ENCODE data around the gene LRRC71.

Gene LRRC71

GRCh38 chr1:156920233-156921052 is at the start of gene LRRC71:
Gene LRRC71 (plus strand): TSS chr1:156920632. CDS start chr1:156920804, 172 bp downstream.
- peak; percentile 48 for DNase-seq

DNA sequence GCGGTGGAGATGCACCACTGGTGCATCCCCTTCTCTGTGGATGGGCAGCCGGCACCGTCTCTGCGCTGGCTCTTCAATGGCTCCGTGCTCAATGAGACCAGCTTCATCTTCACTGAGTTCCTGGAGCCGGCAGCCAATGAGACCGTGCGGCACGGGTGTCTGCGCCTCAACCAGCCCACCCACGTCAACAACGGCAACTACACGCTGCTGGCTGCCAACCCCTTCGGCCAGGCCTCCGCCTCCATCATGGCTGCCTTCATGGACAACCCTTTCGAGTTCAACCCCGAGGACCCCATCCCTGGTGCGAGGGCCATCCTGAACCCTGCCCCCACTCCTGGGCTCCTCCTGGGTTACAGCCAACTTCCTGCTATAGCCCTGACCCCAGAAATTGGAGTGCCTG is 46.8 kb upstream of the LRRC71 start:
- DNase-seq: no peak

- no peak for DNase-seq
Observed at GRCh38 chr1:156874142-156874541, 46.3 kb upstream of the LRRC71 start.

DNA sequence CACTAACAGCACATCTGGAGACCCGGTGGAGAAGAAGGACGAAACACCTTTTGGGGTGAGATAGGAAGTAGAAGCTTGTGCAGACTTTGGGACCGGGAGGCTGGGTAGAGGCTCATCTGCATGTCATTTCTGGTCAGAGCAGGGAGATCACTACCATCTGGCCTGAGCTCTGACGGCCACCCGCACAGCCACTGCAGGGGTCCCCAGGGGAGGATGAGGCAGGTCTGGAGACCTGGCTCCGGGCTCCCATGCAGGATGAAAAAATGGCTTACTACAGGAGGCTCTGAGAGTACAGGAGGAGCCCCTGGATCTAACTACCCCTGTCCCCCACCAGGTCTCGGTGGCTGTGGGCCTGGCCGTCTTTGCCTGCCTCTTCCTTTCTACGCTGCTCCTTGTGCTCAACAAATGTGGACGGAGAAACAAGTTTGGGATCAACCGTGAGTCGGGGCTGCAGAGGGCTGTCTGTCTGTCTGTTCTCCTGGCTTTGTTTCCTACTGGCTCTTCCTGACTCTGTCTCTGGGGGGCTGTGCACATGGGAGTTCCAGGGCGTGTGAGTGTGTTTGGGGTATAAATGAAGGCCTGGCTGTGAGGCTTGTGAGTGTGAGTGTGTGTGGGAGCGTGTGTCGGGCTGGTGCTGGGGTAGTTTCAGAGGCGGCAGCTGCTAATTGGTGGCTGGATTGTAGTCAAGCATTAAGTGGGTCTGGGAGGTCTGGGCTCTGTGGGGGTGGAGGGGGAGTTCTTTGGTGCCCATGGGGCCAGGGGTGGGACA is 45.7 kb upstream of the LRRC71 start:
- no peak for DNase-seq

DNA sequence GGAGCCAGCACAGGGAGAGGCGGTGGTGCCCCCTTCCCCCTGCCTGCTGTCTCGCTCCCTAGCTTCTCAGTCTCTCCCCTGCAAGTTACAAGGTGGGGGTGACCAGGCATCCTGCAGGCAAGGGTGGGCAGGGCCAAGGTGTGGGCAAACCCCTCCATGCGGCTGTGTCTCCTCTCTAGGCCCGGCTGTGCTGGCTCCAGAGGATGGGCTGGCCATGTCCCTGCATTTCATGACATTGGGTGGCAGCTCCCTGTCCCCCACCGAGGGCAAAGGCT is 45.2 kb upstream of the LRRC71 start:
- DNase-seq: no peak

DNA sequence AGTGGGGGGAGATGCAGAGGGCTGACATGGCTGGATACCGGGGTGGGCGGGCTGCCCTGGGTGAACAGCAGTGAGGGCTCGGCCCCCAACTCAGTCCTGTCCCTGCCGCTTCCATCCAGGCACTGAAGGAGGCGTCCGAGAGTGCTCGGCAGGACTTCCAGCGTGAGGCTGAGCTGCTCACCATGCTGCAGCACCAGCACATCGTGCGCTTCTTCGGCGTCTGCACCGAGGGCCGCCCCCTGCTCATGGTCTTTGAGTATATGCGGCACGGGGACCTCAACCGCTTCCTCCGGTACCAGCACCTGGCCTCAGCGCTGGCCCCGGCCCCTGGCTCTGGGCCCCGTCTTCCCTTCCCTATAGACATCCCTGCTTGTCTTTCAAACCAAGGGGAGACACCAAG is 44.2 kb upstream of the LRRC71 start:
- no peak for DNase-seq

DNA sequence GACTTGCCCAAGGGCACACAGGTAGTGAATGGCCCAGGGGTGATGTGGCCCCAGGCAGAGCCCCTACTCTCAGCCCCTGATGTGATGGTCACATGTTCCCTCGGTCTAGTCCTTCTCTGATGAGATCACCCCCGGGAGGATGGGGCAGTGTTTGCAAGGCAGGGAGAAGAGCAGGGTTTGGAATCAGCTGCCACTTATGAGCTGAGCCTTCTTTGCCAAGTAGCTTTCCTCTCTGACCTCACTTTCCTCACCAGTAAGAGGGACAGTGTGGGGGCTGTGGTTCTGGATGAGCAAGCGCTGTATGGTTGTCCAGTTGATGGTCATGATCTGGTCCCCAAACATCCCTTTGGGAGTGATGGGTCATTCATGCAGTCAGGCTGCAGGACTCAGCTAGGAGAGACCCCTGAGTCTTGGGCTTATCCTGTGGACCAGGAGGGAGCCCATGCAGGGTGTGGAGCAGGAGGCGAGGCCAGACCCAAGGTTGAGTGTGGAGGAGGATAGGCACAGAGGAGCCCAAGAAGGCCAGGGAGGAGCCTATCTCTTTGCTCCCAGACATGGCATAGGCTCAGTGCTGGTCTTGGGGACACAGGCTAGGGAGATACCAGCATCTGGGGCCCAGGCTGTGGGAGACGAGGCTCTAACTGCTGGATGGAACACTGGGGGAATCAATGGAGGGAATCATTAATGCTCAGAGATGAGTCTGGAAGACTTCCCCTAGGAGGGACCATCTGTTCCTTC is 42.8 kb upstream of the LRRC71 start:
- DNase-seq: no peak

DNA sequence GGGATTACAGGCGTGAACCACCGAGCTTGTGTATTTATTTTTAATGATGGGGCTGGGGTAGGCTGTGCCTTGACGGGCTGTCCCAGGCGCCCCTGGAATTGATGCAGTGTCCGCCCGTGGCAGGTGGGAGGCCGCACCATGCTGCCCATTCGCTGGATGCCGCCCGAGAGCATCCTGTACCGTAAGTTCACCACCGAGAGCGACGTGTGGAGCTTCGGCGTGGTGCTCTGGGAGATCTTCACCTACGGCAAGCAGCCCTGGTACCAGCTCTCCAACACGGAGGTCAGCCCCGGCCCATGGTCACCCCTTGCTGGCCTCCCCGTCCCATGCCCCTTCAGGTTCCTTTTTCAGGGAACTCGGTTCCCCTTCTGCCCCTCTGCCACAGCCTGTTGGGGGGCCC is 40.6 kb upstream of the LRRC71 start:
- DNase-seq: no peak

GRCh38 chr1:156880473-156880872 is 40.0 kb upstream of the LRRC71 start:
- DNase-seq: no peak

GRCh38 chr1:156881101-156881500 is 39.3 kb upstream of the LRRC71 start:
- no peak for DNase-seq

DNA sequence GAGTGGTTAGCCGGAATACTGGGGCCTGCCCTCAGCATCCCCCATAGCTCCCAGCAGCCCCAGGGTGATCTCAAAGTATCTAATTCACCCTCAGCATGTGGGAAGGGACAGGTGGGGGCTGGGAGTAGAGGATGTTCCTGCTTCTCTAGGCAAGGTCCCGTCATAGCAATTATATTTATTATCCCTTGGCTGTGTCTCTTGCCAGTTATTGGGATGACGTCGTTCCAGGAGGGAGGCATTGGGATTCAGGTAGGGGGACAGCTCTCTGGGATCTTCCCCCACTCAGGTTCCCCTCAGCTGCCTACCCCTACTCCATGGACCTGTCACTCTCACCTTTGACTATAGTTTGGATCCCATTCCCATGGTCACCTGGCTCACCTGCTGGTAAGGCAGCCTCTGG is 38.8 kb upstream of the LRRC71 start:
- DNase-seq: no peak

DNA sequence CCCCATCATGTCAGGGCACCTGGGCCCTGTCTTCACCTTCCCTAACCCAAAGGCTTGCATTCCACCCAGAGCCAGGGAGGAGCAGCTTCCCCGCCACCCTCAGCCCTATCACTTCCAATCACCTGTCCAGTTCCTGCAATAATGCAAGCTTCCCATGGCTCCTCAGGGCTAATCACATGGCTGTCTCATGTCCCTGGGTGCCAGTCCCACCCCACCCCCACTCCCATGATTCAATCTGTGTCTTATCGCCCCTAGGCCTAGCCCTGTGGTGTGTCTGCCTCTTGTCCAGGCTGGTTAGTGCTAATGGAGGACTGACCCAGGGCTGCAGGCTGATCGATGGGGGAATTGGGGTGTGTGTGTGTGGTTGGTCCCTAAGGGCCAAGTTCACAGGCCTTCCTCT is 37.9 kb upstream of the LRRC71 start:
- DNase-seq: no peak

DNA sequence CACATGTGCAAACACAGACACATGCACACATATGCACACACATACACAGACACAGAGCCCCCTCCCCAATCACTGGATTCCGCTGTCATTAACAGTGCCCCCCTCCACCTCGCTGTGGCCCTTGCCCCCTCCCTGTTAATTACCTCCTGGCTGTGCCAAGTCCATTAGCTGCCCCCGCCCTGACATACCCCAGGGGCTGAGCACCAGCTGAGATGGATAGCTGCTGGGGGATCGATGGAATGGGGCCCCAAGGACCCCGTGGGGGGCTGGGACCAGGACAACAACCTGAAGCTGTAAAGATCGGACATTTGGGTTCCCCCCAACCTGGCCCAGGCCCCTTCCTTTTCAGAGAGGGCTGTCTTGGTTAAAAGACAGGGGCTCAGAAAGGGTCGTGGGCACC is 36.5 kb upstream of the LRRC71 start:
- DNase-seq: no peak

GRCh38 chr1:156884560-156885184 is 35.8 kb upstream of the LRRC71 start:
- no peak for DNase-seq

DNA sequence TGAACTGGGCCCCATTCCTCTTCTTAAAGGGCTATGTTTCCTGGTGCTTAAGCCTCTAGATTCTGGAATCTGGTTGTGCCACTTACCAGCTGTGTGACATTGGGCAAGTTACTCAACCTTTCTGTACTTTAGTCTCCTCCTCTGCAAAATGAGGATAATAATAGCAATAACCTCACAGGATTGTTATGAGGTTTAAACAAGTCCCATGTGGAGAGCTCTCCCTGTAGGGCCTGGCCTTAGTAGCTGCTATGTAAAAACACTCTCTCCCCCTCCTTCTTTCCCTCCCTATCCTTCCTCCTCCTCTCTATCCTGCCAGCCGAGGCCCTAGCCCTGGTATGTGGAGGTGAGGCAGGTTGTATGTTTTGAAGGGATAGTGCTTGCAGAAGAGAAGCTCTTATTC is 35.1 kb upstream of the LRRC71 start:
- DNase-seq: no peak

GRCh38 chr1:156885880-156886355 is 34.5 kb upstream of the LRRC71 start:
- no peak for DNase-seq

GRCh38 chr1:156886583-156887281 is 33.7 kb upstream of the LRRC71 start:
- DNase-seq: no peak

GRCh38 chr1:156887317-156887716 is 33.1 kb upstream of the LRRC71 start:
- DNase-seq: no peak

- DNase-seq: no peak
Observed at GRCh38 chr1:156887734-156888133, 32.7 kb upstream of the LRRC71 start.

DNA sequence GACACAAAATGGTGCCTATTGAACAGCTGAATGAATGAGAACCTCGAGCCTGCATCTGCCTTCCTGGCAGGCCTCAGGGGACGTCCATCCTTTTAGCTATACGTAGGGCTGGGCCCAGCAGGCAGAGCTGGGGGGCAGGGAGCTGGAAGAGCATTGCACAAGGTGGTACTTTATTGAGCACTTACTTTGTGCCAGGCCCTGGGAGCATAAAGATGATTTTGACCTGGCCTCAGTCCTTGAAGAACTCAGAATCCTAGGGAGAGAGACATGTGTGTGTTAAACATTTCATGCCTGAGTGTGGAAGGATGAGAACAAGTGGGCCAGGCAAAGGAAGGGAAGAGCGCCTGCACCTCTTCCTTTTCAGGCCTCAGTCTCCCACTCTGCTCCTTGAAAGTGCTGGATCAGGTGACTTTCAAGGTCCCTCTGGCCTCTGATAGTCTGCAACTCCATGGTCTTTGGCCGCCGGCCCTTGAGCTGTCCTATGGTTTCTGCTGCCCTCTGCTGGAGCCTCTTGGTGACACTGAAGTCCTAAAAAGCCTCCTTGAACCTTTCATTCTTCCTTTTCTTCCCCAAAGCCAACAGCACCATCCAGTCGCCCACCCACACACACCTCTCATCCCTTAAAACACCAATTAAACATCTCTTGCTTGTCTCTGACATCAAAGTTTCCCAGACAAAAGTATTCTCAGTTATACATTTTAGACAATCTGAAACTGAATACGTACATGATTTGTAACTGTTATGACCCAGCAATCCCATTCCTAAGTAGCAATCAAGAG is 30.4 kb upstream of the LRRC71 start:
- DNase-seq: peak; percentile 42

- DNase-seq: peak; percentile 86
Observed at GRCh38 chr1:156892190-156893047, 28.0 kb upstream of the LRRC71 start.

All from activated T-cell treated with anti-CD3 and anti-CD28 coated beads for 4 hours (primary cell).